ENCODE data around the gene SLC38A9.

GRCh38 chr5:55714749-55715148, 2.6 kb upstream of the SLC38A9 start:
- TF ChIP-seq CHD1 (IDR thresholded peaks at IDR 0.05; ENCODE audit: low read length) (no peak), EGR1 (conservative IDR thresholded peaks at IDR 0.05) (no peak), THAP12 (CRISPR knock-in tag; IDR thresholded peaks at IDR 0.05) (no peak), NCOA2 (IDR thresholded peaks at IDR 0.05; ENCODE audit: partially characterized antibody in 2 of 2) (no peak), IRF1 (CRISPR knock-in tag; IDR thresholded peaks at IDR 0.05; ENCODE audit: borderline replicate concordance) (no peak)
